T-helper 1 cell treated with Interleukin-12 subunit alpha and Interleukin-12 subunit beta and Interleukin-4 antibody, amounts not matched to agents 30 μg/mL and 1 μg/mL, for 36 hours (primary cell): ENCODE results near the gene SLPI.

Experiments used
- H3K27ac Mint-ChIP-seq: one replicate; pipeline ENCODE4 v1.8.0; 2021; ENCODE audit warnings: mild to moderate bottlenecking, mixed read lengths
- H3K27me3 Mint-ChIP-seq: one replicate; pipeline ENCODE4 v1.8.0; 2021; ENCODE audit warnings: low read depth, mixed read lengths
- H3K36me3 Mint-ChIP-seq: one replicate; pipeline ENCODE4 v1.8.0; 2021; ENCODE audit warnings: low read depth, mixed read lengths
- H3K4me1 Mint-ChIP-seq: one replicate; pipeline ENCODE4 v1.8.0; 2021; ENCODE audit warnings: low read depth, mixed read lengths
- H3K4me3 Mint-ChIP-seq: one replicate; pipeline ENCODE4 v1.8.0; 2021; ENCODE audit warnings: mild to moderate bottlenecking, moderate library complexity, mixed read lengths
- H3K9me3 Mint-ChIP-seq: one replicate; pipeline ENCODE4 v1.8.0; 2021; ENCODE audit warnings: mixed read lengths

SLPI gene

DNA sequence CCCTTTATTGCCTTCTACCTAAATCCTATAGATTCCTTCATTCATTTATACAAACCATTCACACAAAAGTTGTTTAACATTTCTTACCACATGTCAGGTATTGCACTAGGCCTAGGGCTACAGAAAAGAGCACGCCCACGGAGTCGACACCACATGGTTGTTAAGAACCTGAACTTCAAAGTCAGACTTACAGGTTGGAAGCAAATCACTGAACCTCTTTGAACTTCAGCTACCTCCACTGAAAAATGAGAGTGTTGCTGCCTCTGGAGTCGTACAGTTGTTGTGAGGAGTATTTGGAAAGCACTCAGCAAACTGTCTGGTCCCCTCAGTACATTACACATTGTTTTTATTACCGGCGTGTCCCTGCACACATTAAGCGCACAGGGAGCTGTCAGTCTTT, 3.3 kb upstream of the SLPI start:
- Mint-ChIP-seq H3K4me1 (peaks cover 8% of the 10 kb centered on the region), H3K9me3 (no peaks in the 10 kb centered on the region), H3K36me3 (no peaks in the 10 kb centered on the region), H3K4me3 (no peak overlapping the region), H3K27me3 (peaks cover 18% of the 10 kb centered on the region), H3K27ac (no peak overlapping the region)

GRCh38 chr20:45257161-45257560, 2.8 kb upstream of the SLPI start:
- H3K4me3 Mint-ChIP-seq, result no peak overlapping the region
- no peak overlapping the region for H3K27ac Mint-ChIP-seq
- H3K27me3 Mint-ChIP-seq, result peaks cover 12% of the 10 kb centered on the region
- no peaks in the 10 kb centered on the region for H3K36me3 Mint-ChIP-seq
- peaks cover 9% of the 10 kb centered on the region for H3K4me1 Mint-ChIP-seq
- no peaks in the 10 kb centered on the region for H3K9me3 Mint-ChIP-seq

DNA sequence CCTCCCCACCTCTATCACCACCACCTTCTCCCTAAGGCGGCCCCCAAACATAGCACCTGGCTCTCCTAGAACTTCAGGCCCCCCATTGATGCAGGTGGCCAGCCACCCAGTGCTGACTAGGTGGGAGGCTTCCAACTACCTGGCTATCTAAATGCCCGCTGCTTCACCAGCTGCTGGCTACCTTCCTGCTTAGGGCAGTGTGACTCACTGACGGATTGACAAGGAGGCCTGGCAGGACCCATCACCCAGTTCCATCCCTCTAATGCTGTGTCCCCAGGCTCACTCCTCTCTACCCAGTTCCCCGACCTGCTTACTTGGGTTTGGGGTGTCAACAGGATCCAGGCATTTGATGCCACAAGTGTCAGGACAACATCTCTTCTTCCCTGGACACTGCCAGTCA, 1.1 kb downstream of the SLPI start:
- H3K4me1 Mint-ChIP-seq, result peaks cover 12% of the 10 kb centered on the region
- H3K4me3 Mint-ChIP-seq, result no peak overlapping the region
- H3K36me3 Mint-ChIP-seq, result no peaks in the 10 kb centered on the region
- H3K27me3 Mint-ChIP-seq, result peaks cover 26% of the 10 kb centered on the region
- H3K27ac Mint-ChIP-seq, result no peak overlapping the region
- no peaks in the 10 kb centered on the region for H3K9me3 Mint-ChIP-seq

DNA sequence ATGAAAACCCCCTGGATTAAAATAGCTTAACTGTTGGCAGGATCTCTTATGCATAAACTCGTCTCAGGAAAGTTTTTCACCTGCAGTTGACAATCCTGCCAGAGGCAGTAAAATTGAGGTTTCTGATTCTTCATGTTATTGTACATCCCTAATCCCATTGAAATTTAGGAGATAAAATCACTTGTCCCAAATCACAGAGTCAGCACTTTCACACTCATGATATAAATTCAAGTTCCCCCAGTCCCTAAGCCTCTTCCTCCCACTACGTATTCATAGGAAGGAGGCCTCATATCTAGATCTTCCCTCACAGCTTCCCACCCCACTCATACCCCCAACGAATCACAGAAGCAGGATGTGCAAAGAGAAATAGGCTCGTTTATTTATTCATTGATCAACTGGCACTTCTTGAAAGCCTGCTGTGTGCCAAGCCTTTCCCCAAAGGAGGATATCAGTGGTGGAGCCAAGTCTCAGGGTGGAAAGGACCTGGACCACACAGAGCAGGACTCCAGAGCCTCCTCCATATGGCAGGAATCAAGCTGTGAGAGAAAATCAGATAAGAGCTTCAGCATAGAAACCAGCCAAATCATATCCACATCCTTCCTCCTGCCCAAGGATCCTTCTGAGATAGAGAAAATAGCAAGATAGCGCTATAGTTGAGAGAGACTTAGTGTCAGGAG, 2.3 kb downstream of the SLPI start:
- H3K9me3 Mint-ChIP-seq, result no peaks in the 10 kb centered on the region
- H3K27ac Mint-ChIP-seq, result no peak overlapping the region
- H3K4me3 Mint-ChIP-seq, result no peak overlapping the region
- H3K27me3 Mint-ChIP-seq, result peaks cover 38% of the 10 kb centered on the region
- H3K36me3 Mint-ChIP-seq, result no peaks in the 10 kb centered on the region
- peaks cover 12% of the 10 kb centered on the region for H3K4me1 Mint-ChIP-seq

GRCh38 chr20:45248609-45249008, 5.8 kb downstream of the SLPI start:
- H3K36me3 Mint-ChIP-seq, result no peaks in the 10 kb centered on the region
- H3K4me3 Mint-ChIP-seq, result no peak overlapping the region
- peaks cover 60% of the 10 kb centered on the region for H3K27me3 Mint-ChIP-seq
- H3K27ac Mint-ChIP-seq, result no peak overlapping the region
- H3K9me3 Mint-ChIP-seq, result no peaks in the 10 kb centered on the region
- peaks cover 3% of the 10 kb centered on the region for H3K4me1 Mint-ChIP-seq

- H3K27ac Mint-ChIP-seq, result no peak overlapping the region
- peaks cover 65% of the 10 kb centered on the region for H3K27me3 Mint-ChIP-seq
- H3K36me3 Mint-ChIP-seq, result no peaks in the 10 kb centered on the region
- H3K9me3 Mint-ChIP-seq, result no peaks in the 10 kb centered on the region
- no peak overlapping the region for H3K4me3 Mint-ChIP-seq
- H3K4me1 Mint-ChIP-seq, result peaks cover 3% of the 10 kb centered on the region
Observed at GRCh38 chr20:45247865-45248264, 6.5 kb downstream of the SLPI start.

GRCh38 chr20:45246109-45246508, 8.3 kb downstream of the SLPI start:
- Mint-ChIP-seq H3K4me1 (no peaks in the 10 kb centered on the region), H3K27ac (no peak overlapping the region), H3K4me3 (no peak overlapping the region), H3K27me3 (peaks cover 75% of the 10 kb centered on the region), H3K9me3 (no peaks in the 10 kb centered on the region), H3K36me3 (no peaks in the 10 kb centered on the region)

- peaks cover 9% of the 10 kb centered on the region for H3K9me3 Mint-ChIP-seq
- H3K4me1 Mint-ChIP-seq, result no peaks in the 10 kb centered on the region
- no peak overlapping the region for H3K27ac Mint-ChIP-seq
- no peaks in the 10 kb centered on the region for H3K36me3 Mint-ChIP-seq
- H3K27me3 Mint-ChIP-seq, result peaks cover 45% of the 10 kb centered on the region
- no peak overlapping the region for H3K4me3 Mint-ChIP-seq
Observed at GRCh38 chr20:45238139-45238538, 16.2 kb downstream of the SLPI start.

DNA sequence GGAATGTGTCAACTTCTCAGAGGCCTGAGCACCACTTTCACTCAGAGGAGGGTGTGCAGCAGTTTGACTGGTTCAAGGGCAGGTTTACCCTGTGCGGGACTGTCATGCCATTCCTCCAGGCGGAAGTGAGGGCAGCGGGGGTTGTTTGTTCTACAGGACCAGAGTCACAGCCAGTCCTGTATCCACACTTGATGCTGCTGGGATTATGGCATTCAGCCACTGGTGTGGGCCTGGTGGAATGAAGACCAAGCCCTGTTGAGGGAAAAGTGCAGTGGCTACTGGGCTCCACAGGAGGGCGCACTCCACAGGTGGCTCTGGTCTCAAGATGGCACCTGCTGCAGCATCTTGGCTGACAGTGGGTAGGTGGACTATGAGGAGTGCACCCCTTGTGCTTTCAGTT, 18.4 kb downstream of the SLPI start:
- Mint-ChIP-seq H3K4me3 (no peak overlapping the region), H3K27me3 (peaks cover 38% of the 10 kb centered on the region), H3K9me3 (peaks cover 9% of the 10 kb centered on the region), H3K36me3 (no peaks in the 10 kb centered on the region), H3K4me1 (no peaks in the 10 kb centered on the region), H3K27ac (no peak overlapping the region)

DNA sequence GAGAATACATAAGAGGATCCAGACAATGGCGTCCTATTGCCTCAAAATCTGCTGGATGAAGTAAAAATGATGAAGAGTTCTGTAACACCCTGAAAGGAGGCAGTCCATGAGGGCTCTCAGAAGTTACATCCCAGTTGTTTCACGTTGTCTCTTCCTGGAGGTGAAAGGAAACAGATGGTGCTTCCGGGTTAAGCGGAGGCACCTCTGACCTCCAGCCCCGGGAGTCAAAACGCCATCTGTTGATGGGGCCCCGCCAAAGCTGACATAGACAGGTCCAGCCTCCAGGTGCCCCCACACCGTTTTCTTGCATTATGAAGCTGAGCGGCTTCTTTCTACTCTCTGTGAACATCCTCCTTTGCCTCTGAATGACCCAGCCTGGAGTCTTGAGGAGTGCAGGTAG, 23.7 kb downstream of the SLPI start:
- peaks cover 45% of the 10 kb centered on the region for H3K27me3 Mint-ChIP-seq
- H3K36me3 Mint-ChIP-seq, result no peaks in the 10 kb centered on the region
- no peak overlapping the region for H3K4me3 Mint-ChIP-seq
- no peak overlapping the region for H3K27ac Mint-ChIP-seq
- H3K9me3 Mint-ChIP-seq, result peaks cover 9% of the 10 kb centered on the region
- no peaks in the 10 kb centered on the region for H3K4me1 Mint-ChIP-seq

- Mint-ChIP-seq H3K9me3 (peaks cover 5% of the 10 kb centered on the region), H3K4me3 (no peak overlapping the region), H3K36me3 (no peaks in the 10 kb centered on the region), H3K4me1 (no peaks in the 10 kb centered on the region), H3K27me3 (peaks cover 52% of the 10 kb centered on the region), H3K27ac (no peak overlapping the region)
Observed at GRCh38 chr20:45229264-45230056, 24.9 kb downstream of the SLPI start.

DNA sequence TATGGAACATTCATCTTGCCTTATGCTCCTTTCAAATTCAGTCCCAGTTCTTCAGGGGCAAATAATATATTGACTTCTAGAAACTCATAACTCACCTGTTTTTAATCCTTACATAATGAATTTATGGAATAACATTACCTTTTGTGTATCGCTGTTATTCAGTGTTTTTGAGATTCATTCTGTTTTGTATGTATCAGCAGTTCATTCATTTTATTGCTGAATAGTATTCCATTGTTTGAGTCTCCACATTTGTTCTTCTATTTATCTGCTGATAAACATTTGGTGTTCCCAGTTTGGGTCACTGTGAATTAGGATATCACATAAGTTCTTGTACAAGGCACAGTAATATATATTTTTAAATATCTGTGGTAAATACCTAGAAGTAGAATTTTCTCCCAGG, 28.1 kb downstream of the SLPI start:
- Mint-ChIP-seq H3K36me3 (no peaks in the 10 kb centered on the region), H3K9me3 (no peaks in the 10 kb centered on the region), H3K27ac (no peak overlapping the region), H3K4me1 (no peaks in the 10 kb centered on the region), H3K27me3 (peaks cover 48% of the 10 kb centered on the region), H3K4me3 (no peak overlapping the region)

GRCh38 chr20:45223136-45223535, 31.2 kb downstream of the SLPI start:
- Mint-ChIP-seq H3K4me3 (no peak overlapping the region), H3K27ac (no peak overlapping the region), H3K9me3 (no peaks in the 10 kb centered on the region), H3K36me3 (no peaks in the 10 kb centered on the region), H3K27me3 (peaks cover 52% of the 10 kb centered on the region), H3K4me1 (no peaks in the 10 kb centered on the region)

- H3K36me3 Mint-ChIP-seq, result no peaks in the 10 kb centered on the region
- no peak within 1 kb of the TSS for H3K27ac Mint-ChIP-seq
- peaks cover 43% of the 10 kb centered on the region for H3K27me3 Mint-ChIP-seq
- H3K4me3 Mint-ChIP-seq, result no peak within 1 kb of the TSS
- no peaks in the 10 kb centered on the region for H3K9me3 Mint-ChIP-seq
- no peaks in the 10 kb centered on the region for H3K4me1 Mint-ChIP-seq
Observed at GRCh38 chr20:45221076-45221475, 33.3 kb downstream of the SLPI start, which contains the start of gene SEMG2. SEMG2 (plus strand) TSS chr20:45221373; CDS start chr20:45221390, 17 bp downstream.

- H3K4me3 Mint-ChIP-seq, result no peak overlapping the region
- peaks cover 34% of the 10 kb centered on the region for H3K27me3 Mint-ChIP-seq
- no peak overlapping the region for H3K27ac Mint-ChIP-seq
- H3K36me3 Mint-ChIP-seq, result no peaks in the 10 kb centered on the region
- no peaks in the 10 kb centered on the region for H3K9me3 Mint-ChIP-seq
- no peaks in the 10 kb centered on the region for H3K4me1 Mint-ChIP-seq
Observed at GRCh38 chr20:45218636-45219035, 35.7 kb downstream of the SLPI start.
